ENCODE data around the gene P2RX7.
"Not testable (repeated sequence)": the region's sequence is repeated elsewhere in the genome, so short reads cannot be mapped to it uniquely, and the experiment has no call there.

The P2RX7 gene

DNA sequence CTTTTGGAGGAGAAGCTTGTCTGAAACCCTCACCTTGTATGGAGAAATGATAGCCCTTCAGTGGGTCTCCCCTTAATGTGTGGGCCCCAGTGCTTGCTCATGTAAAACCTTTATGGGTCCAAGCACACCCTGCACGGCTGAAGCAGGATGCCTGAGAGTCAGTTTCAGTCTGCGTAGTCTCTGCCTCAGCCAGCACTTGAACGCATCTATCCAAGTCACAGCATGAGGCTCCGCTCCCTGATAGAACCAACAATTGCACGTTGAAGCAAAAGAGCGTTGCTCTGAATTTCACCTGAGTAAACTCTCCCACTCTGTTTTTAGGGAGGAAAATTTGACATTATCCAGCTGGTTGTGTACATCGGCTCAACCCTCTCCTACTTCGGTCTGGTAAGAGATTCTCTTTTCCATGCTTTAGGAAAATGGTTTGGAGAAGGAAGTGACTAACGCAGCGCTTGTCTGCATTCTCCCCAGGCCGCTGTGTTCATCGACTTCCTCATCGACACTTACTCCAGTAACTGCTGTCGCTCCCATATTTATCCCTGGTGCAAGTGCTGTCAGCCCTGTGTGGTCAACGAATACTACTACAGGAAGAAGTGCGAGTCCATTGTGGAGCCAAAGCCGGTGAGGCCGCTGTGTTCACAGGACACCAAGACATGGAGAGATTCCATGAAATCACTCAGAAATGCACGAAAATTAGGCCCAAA lies 44.3 kb downstream of the P2RX7 start:
- FAIRE-seq = no peak

DNA sequence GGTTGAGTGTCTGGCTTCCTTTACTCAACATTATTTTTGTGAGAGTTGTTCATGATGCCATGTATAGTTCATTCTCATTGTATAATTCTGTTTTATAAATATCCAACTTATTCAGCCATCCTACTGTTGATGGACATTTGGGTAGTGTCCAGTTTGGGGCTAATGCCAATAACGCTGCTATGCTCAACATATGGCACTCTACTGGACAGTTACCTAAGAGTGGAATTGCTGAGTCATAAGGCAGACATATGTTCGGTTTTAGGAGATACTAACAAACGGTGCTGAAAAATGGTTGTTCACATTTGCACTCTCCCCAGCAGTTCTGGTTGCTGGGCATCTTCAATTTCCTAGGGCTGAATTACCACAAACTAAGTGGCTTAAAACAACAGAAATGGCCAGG lies 48.5 kb downstream of the P2RX7 start:
- FAIRE-seq = no peak

- FAIRE-seq = no peak
These were observed 49.7 kb downstream of the P2RX7 start for GRCh38 chr12:121182222-121182893.

DNA sequence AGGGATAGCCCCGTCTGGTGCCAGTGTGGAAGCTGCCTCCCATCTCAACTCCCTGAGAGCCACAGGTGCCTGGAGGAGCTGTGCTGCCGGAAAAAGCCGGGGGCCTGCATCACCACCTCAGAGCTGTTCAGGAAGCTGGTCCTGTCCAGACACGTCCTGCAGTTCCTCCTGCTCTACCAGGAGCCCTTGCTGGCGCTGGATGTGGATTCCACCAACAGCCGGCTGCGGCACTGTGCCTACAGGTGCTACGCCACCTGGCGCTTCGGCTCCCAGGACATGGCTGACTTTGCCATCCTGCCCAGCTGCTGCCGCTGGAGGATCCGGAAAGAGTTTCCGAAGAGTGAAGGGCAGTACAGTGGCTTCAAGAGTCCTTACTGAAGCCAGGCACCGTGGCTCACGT lies 51.7 kb downstream of the P2RX7 start:
- FAIRE-seq = no peak

DNA sequence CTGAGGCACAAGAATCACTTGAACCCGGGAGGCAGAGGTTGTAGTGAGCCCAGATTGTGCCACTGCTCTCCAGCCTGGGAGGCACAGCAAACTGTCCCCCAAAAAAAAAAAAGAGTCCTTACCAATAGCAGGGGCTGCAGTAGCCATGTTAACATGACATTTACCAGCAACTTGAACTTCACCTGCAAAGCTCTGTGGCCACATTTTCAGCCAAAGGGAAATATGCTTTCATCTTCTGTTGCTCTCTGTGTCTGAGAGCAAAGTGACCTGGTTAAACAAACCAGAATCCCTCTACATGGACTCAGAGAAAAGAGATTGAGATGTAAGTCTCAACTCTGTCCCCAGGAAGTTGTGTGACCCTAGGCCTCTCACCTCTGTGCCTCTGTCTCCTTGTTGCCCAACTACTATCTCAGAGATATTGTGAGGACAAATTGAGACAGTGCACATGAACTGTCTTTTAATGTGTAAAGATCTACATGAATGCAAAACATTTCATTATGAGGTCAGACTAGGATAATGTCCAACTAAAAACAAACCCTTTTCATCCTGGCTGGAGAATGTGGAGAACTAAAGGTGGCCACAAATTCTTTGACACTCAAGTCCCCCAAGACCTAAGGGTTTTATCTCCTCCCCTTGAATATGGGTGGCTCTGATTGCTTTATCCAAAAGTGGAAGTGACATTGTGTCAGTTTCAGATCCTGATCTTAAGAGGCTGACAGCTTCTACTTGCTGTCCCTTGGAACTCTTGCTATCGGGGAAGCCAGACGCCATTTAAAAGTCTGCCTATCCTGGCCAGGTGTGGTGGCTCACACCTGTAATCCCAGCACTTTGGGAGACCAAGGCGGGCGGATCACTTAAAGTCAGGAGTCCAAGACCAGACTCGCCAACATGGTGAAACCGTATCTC lies 52.6 kb downstream of the P2RX7 start:
- no peak for FAIRE-seq

- FAIRE-seq = no peak
These were observed 54.1 kb downstream of the P2RX7 start for GRCh38 chr12:121186826-121187225.

DNA sequence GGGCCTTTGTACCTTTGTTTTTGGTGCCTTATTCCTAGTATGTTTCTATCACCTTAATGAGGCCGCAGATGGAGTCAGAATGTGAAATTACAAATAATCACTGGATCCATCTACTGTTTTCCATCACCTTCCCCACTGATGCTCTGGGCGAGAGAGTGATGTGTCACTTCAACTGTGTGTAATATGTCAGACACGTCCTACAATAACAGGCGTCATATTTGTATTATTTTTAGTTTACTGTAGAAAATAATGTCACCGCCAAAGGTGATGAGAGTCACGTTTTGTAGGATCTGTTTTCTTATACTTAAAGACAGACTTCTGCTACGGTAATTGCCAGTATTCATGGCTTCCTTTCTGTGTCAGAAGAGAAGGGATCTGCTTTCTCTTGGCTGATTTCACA lies 54.8 kb downstream of the P2RX7 start:
- no peak for FAIRE-seq

- no peak for FAIRE-seq
These were observed 55.6 kb downstream of the P2RX7 start for GRCh38 chr12:121188227-121188626.

GRCh38 chr12:121189131-121189530 lies 56.5 kb downstream of the P2RX7 start:
- no peak for FAIRE-seq

- FAIRE-seq = no peak
These were observed 57.0 kb downstream of the P2RX7 start for GRCh38 chr12:121189619-121190155.

DNA sequence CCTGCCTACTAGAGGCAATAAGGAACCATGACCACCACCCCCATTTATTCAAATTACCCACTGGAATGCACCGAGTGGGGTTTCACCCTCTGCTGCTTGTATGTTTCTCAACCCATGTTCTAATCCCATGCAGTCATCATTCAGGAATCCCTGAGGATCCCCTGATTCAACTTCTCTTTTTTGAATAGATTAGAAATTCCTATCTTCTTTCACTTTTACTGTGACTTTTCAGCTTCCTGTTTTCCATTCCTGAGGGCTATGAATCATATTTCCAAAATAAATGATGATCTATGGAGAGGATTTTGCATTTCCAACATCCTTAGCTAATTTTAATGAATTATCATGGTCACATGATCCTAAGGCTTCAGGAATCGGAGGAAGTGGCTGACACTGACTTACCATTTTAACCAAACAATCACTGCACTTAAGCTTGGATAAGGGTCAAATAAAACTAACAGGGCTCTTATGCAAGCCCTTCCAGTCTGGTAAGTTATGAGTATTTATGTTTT lies 57.9 kb downstream of the P2RX7 start:
- no peak for FAIRE-seq

DNA sequence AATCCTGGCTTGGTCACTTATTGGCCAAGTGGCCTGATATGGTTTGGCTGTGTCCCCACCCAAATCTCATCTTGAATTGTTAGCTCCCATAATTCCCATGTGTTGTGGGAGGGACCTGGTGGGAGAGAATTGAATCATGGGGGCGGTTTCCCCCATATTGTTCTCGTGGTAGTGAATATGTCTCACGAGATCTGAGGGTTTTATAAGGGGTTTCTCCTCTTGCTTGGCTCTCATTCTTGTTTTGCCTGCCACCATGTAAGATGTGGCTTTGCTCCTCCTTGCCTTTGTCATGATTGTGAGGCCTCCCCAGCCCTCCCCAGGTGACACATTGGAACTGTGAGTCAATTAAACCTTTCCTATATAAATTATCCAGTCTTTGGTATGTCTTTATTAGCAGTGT lies 58.5 kb downstream of the P2RX7 start:
- FAIRE-seq = no peak

DNA sequence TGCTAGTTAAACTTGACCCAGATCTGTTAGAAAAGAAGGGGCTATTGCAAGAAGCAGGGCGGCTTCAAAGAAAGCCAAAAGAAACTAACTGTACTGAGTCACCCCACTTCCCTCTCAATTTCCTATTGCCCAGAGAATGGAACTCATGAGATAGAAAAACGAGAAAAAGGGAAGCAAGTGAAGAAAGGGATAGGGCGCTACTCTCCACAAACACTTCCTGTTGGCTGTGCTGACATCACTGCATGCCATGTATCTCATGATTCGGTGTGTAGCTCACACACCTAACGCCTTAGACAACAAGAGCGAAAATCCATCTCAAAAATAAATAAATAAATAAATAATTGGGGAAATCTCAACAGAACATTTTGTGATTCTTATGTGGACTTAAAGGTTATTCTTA lies 64.2 kb downstream of the P2RX7 start:
- FAIRE-seq = no peak

DNA sequence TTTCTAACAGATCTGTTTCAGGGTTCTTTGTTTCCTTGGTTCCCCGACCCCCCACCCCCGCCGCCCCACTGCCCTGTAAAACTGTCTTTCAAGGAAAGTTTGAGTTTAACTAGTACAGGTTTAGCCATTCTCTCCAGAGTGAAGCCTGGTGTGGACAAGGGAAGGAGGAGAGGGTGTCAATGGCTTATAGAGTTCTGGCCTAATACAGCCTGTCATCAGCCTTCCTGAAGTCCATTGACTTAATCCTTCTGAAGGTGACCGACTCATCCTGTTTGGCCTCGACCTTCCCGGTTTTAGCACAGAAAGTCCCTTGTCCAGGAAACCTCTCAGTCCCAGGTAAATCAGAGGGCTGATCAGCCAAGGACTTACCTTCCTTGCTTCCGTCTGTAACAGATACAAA lies 66.3 kb downstream of the P2RX7 start:
- no peak for FAIRE-seq

DNA sequence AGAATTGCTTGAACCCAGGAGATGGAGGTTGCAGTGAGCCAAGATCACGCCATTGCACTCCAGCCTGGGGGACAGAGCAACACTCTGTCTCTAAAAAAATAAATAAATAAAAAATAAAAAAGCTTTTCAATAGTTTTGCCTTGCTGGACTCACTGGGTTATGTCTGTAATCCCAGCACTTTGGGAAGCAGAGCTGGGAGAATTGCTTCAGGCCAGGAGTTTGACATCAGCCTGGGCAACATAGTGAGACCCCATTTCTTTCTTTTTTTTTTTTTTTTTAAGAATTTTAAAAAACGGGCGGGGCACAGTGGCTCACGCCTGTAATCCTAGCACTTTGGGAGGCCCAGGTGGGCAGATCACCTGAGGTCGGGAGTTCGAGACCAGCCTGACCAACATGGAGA lies 68.5 kb downstream of the P2RX7 start:
- not testable (repeated sequence) for FAIRE-seq

GRCh38 chr12:121202407-121203355 lies 70.0 kb downstream of the P2RX7 start:
- FAIRE-seq = no peak

- FAIRE-seq = no peak
These were observed 70.8 kb downstream of the P2RX7 start for GRCh38 chr12:121203482-121203881.

GRCh38 chr12:121205491-121205890 lies 72.8 kb downstream of the P2RX7 start:
- no peak for FAIRE-seq

DNA sequence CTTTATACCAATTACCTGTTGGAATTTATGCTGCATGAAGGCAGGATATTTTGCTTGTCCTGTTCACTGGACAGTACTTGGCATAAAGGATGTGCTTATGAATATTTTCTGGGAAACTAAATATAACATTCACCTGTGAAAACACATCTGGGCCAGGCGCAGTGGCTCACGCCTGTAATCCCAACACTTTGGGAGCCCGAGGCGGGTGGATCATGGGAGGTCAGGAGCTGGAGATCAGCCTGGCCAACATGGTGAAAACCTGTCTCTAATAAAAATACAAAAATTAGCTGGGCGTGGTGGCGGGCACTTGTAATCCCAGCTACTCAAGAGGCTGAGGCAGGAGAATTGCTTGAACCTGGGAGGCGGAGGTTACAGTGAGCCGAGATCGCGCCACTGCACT lies 75.9 kb downstream of the P2RX7 start:
- FAIRE-seq = not testable (repeated sequence)

GRCh38 chr12:121209221-121209620 lies 76.5 kb downstream of the P2RX7 start:
- no peak for FAIRE-seq

- no peak for FAIRE-seq
These were observed 77.2 kb downstream of the P2RX7 start, which contains the start of gene P2RX4 for GRCh38 chr12:121209624-121210572. Gene P2RX4 (plus strand): TSS chr12:121210129. CDS start chr12:121210165, 36 bp downstream.
